ENCODE results near the gene CD163L1.
"Not testable (repeated sequence)": the region's sequence is repeated elsewhere in the genome, so short reads cannot be mapped to it uniquely, and the experiment has no call there.

DNA sequence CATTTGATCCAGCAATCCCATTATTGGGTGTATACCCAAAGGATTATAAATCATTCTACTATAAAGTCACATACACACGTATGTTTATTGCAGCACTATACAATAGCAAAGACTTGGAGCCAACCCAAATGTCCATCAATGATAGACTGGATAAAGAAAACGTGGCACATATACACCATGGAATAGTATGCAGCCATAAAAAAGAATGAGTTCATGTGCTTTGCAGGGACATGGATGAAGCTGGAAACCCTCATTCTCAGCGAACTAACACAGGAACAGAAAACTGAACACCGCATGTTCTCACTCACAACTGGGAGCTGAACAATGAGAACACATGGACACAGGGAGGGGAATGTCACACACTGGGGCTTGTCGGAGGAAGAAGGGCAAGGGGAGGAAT, 106.2 kb downstream of the CD163L1 start:
- TF ChIP-seq RAD21 (CRISPR knock-in tag; conservative IDR thresholded peaks at IDR 0.05 in 1 of 2, IDR thresholded peaks at IDR 0.05 in 1 of 2); CHD1 (IDR thresholded peaks at IDR 0.05; ENCODE audit: low read length); BRF1 (IDR thresholded peaks at IDR 0.05; ENCODE audit: borderline replicate concordance, extremely low read depth, insufficient read length); COPS2 (conservative IDR thresholded peaks at IDR 0.05); FOXM1 (IDR thresholded peaks at IDR 0.05; ENCODE audit: low read depth); FOXM1 (CRISPR knock-in tag; IDR thresholded peaks at IDR 0.05; ENCODE audit: low read depth): not testable (repeated sequence)

Data from K562 (cell line).